Uterus (tissue), 4 donors: ENCODE results near the gene CCNQ. TPM values are rescaled to one million over a fixed set of nuclear protein-coding genes. Genes with fewer than 3 reads are reported as not detected.

Source experiments
- DNase-seq, 2 donors: peaks; one replicate each; pipeline ENCODE4 v3.0.0-alpha.2; 2019 to 2020
- H3K27ac ChIP-seq, 2 donors: fragments of 200-600 bp; sonication (generic); 1 replicate in 1 of 2; 2 replicates in 1 of 2; pipeline ENCODE4 v1.5.1; 2016 to 2018
- H3K27me3 ChIP-seq, 2 donors: fragments of 200-600 bp; sonication (generic); one replicate each; pipeline ENCODE4 v1.5.1; 2018 to 2019; ENCODE audit warnings: control low read depth in 1 of 2
- H3K36me3 ChIP-seq, 2 donors: fragments of 200-600 bp; sonication (generic); one replicate each; pipeline ENCODE4 v1.5.1; 2019; ENCODE audit warnings: control low read depth in 1 of 2
- H3K4me1 ChIP-seq, 2 donors: fragments of 200-600 bp; sonication (generic); one replicate each; pipeline ENCODE4 v1.5.1; 2018 to 2019; ENCODE audit warnings: control low read depth in 1 of 2
- H3K4me3 ChIP-seq, 2 donors: fragments of 200-600 bp; sonication (generic); 1 replicate in 1 of 2; 2 replicates in 1 of 2; pipeline ENCODE4 v1.5.1; 2018 to 2019; ENCODE audit warnings: mild to moderate bottlenecking in 1 of 2
- H3K9me3 ChIP-seq, 2 donors: fragments of 200-600 bp; sonication (generic); one replicate each; pipeline ENCODE4 v1.5.1; 2019; ENCODE audit warnings: control low read depth in 1 of 2
- POLR2A ChIP-seq, 2 donors: fragments of 450-650 bp; IDR thresholded peaks; one replicate each; pipeline ENCODE4 v1.6.1; 2016; ENCODE audit warnings: antibody characterized with exemption in 2 of 2, mild to moderate bottlenecking in 1 of 2, moderate library complexity in 1 of 2
- intact Hi-C: fragments of 100-400 bp; cut with DNase I; formaldehyde crosslinking; loops from one replicate; pipeline ENCODE4 v1.15.1; 2023; ENCODE audit warnings: low total_unique reads
- total RNA-seq, 4 donors: library from RNA; depleted of rRNA in 3 of 4; stranded (reverse); fragments of >200 nt in 3 of 4; gene quantifications; one replicate each; pipeline versions ENCODE4 v1.1.0 to v1.2.4, GENCODE V29; 2014 to 2023
- TF ChIP-seq, protein P1 (sequence below), 4 experiments: fragments of 200-600 bp in 2 of 4; fragments of 450-650 bp in 2 of 4; sonication (generic) in 2 of 4; IDR thresholded peaks; one replicate each; pipeline ENCODE4 v1.5.1; 2016 to 2019; ENCODE audit warnings: antibody characterized with exemption in 4 of 4, mild to moderate bottlenecking in 2 of 4, moderate library complexity in 1 of 4
- donor health status: DM: yes; HTN: yes; CAD: no.

The CCNQ gene
- total RNA-seq, 4 donors from 2014 or later, result 14.9 to 94.5 (median 29.3) TPM

DNA sequence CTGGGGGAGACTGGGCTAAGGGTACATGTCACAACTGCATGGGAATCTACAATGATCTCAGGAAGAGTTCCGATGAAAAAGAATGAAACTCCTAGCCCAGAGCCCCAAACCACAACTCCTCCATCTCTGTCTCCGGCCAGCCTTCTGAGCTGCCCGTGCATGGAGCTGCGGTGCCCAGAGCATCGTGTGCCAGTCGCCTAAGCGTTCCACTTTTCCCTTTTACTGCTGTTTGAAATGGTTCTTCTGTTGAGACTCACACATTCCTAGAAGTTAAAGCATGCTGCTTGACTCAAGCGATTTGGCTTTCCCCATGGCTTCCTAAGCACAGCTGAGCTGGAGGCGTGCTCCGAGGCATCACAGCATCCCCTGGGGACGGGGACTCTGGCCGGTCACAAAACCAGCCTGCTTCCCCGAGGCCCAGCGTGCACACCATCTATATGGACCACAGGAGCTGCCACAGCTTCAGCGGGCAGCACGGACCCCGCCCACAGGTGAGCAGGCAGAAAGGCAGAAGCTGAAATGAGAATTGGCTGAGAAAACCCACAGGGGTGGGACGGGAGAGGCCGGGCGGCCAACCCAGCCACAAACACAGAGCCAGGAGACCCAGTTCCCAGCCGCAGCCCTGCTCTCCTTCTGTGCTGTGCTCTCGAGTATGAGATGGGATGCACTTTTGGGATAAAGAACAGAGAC lies 5.0 kb downstream of the CCNQ start:
- Histone ChIP-seq H3K27ac (no peak overlapping the region), H3K4me3 (no peak overlapping the region), H3K27me3 (no peaks in the 10 kb centered on the region), H3K36me3 (no peaks in the 10 kb centered on the region), H3K9me3 (no peaks in the 10 kb centered on the region), H3K4me1 (no peaks in the 10 kb centered on the region)
- TF ChIP-seq, protein P1, sequence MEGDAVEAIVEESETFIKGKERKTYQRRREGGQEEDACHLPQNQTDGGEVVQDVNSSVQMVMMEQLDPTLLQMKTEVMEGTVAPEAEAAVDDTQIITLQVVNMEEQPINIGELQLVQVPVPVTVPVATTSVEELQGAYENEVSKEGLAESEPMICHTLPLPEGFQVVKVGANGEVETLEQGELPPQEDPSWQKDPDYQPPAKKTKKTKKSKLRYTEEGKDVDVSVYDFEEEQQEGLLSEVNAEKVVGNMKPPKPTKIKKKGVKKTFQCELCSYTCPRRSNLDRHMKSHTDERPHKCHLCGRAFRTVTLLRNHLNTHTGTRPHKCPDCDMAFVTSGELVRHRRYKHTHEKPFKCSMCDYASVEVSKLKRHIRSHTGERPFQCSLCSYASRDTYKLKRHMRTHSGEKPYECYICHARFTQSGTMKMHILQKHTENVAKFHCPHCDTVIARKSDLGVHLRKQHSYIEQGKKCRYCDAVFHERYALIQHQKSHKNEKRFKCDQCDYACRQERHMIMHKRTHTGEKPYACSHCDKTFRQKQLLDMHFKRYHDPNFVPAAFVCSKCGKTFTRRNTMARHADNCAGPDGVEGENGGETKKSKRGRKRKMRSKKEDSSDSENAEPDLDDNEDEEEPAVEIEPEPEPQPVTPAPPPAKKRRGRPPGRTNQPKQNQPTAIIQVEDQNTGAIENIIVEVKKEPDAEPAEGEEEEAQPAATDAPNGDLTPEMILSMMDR (IDR thresholded peaks at IDR 0.05), result no peak
- TF ChIP-seq POLR2A (IDR thresholded peaks at IDR 0.05), result no peak
- DNase-seq, result no peak
- intact Hi-C loops, result no loop called here

DNA sequence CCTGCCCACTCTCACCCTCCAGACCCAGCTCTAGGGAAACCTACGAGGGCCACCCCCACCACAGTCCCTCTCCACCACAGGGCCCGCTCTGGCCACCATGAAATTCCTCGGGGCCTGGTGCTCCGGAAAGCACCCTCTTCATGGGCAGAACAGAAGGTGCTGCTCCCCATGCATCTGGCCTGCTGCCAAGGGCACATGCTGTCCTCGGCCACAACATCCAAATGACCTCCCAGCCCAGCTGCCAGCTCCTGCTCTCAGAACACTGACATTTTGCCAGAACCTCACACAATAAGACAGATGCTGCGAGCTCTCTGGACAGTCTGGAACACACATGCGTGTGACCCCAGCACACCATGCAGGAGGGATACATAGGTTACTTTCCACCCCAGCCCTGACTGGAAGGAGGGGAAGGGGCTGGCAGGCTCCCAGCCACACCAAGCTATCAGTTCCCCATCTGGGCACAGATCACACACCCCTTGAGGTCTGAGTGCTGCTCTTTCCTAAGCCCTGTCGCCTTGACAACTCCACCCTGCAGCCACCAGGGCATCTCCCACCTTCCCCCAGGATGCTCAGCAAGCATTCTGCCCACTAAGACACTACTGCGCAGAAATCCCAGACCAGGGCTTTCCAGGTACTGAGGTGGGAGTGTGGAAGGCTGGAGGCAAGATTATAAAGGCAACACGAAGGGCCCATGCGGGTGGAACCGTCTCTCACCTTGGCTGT lies 5.8 kb downstream of the CCNQ start:
- no peaks in the 10 kb centered on the region for H3K9me3 ChIP-seq
- H3K27ac ChIP-seq, result no peak overlapping the region
- H3K4me1 ChIP-seq, result no peaks in the 10 kb centered on the region
- DNase-seq, result no peak
- TF ChIP-seq POLR2A (IDR thresholded peaks at IDR 0.05), result no peak
- TF ChIP-seq, protein P1 (IDR thresholded peaks at IDR 0.05), result no peak
- intact Hi-C loops, result no loop called here
- no peaks in the 10 kb centered on the region for H3K27me3 ChIP-seq
- no peak overlapping the region for H3K4me3 ChIP-seq
- H3K36me3 ChIP-seq, result no peaks in the 10 kb centered on the region

DNA sequence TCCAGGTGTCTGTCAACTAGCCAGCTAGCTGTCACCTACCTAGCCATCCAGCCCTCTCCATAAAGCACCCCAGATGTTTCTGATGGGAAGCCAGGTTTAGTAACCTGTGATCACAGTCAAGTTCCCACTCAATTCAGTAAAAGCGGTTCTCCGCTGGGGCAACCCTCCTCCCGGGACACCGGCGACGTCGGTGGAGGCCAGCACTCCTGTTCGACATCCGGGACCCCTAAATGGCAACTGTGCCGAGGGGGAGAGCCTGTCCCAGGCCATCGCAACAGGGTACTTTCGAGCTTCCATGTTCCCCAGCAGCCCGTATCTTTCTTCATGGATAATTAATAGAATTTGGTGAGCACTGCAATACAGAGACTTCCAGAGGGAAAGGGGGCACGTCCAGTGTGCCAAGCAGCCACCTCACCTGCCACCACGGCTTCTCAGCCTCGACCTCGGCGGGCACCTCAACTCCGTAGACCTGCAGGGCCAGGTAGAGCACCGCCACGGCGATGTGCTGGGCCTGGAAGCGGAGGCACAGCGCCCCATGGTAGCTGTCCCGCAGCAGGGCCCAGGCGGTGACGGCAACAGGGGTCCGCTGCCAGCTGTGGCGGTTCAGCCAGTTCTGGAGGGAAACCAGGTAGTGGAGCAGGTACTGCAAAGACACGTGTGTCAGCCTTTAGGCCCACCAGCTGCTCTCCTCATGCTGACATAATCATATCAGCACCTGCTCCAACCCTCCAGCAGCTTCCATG lies 6.7 kb downstream of the CCNQ start:
- DNase-seq, result no peak
- no peaks in the 10 kb centered on the region for H3K36me3 ChIP-seq

DNA sequence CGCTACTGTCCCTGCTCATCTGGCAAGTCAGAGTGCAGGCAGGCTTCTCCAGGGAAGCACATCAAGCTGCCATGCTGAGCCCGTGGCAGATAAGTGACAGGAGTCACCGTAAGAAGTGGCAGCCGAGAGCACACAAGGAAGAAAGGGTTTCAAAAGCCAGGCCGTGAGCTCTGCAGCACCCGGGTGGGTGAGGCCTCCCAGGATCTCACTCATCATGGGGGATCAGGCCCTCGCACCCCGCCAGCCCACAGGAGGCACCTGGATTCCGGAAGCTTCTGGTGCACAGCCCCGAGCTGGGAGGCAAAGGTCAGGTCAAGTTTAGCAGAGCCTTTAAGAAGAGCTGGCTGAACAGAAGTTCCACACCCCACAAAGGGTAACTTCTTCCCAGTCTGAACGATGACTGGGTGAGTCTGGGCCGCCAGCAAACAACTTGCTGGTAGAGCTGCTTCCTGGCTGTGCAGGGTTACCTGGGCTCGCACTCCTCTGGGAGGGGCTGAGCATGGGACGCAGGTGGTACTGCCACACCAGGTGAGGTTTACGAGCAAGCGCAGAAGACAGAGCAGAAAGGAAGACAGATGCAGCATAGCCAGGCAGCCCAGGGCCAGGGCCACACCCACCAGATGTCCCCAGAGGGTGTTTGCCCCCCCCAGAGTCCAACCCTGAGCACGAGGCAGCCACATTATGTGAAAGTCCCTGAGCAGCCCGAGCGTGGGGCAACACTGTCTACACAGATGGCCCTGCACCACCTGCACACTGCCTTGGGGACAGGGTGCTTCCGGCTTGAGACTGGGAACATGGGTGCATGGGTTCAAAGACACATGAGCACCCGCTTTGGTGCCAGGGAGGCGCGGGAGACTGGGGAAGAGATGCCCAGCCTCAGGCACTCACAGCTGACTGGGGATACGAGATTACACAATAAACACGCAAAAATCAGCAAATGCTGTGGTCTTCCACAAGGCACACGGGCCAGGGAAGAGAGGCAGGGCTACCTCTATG lies 7.7 kb downstream of the CCNQ start:
- TF ChIP-seq, protein P1 (IDR thresholded peaks at IDR 0.05), result no peak
- TF ChIP-seq POLR2A (IDR thresholded peaks at IDR 0.05), result no peak
- Histone ChIP-seq H3K27ac (no peak overlapping the region), H3K27me3 (no peaks in the 10 kb centered on the region), H3K36me3 (no peaks in the 10 kb centered on the region), H3K4me3 (no peak overlapping the region), H3K9me3 (no peaks in the 10 kb centered on the region), H3K4me1 (no peaks in the 10 kb centered on the region)
- intact Hi-C loops, result no loop called here
- no peak for DNase-seq

More for the DNA sequence above, 6.7 kb downstream of the CCNQ start:
- no peak overlapping the region for H3K27ac ChIP-seq
- intact Hi-C loops, result no loop called here
- no peak overlapping the region for H3K4me3 ChIP-seq
- H3K27me3 ChIP-seq, result no peaks in the 10 kb centered on the region
- no peaks in the 10 kb centered on the region for H3K9me3 ChIP-seq
- TF ChIP-seq, protein P1 (IDR thresholded peaks at IDR 0.05), result no peak
- TF ChIP-seq POLR2A (IDR thresholded peaks at IDR 0.05), result no peak
- H3K4me1 ChIP-seq, result no peaks in the 10 kb centered on the region
